Esophagus squamous epithelium (tissue), 5 donors: ENCODE data around the gene CAMK1G. TPM values are rescaled to one million over a fixed set of nuclear protein-coding genes. Genes with fewer than 3 reads are reported as not detected.

Experiments used
- DNase-seq: peaks from one replicate; lab custom pipeline; 2025; lab: John Stamatoyannopoulos, UW
- H3K27ac ChIP-seq, 4 donors: fragments of 200-600 bp; sonication (generic); one replicate each; pipeline ENCODE4 v1.5.1; 2016 to 2019; ENCODE audit warnings: mild to moderate bottlenecking in 1 of 4
- H3K27me3 ChIP-seq, 4 donors: fragments of 200-600 bp; sonication (generic); 1 replicate in 3 of 4; 2 replicates in 1 of 4; pipeline versions ENCODE4 v1.5.1 to v1.6.0; 2017 to 2021; ENCODE audit warnings: antibody characterized with exemption in 1 of 4
- H3K36me3 ChIP-seq, 3 donors: fragments of 200-600 bp; sonication (generic); one replicate each; pipeline ENCODE4 v1.5.1; 2016 to 2019
- H3K4me1 ChIP-seq, 3 donors: fragments of 200-600 bp; sonication (generic); one replicate each; pipeline ENCODE4 v1.5.1; 2017 to 2019
- H3K4me3 ChIP-seq, 4 donors: fragments of 200-600 bp; sonication (generic); 1 replicate in 3 of 4; 2 replicates in 1 of 4; pipeline ENCODE4 v1.5.1; 2016 to 2019; ENCODE audit warnings: mild to moderate bottlenecking in 2 of 4, moderate library complexity in 1 of 4
- H3K9me3 ChIP-seq, 3 donors: fragments of 200-600 bp; sonication (generic); one replicate each; pipeline ENCODE4 v1.5.1; 2016 to 2019
- CTCF ChIP-seq, 6 experiments: fragments of 450-650 bp in 4 of 6; fragments of 200-600 bp in 2 of 6; sonication (generic) in 2 of 6; IDR thresholded peaks; one replicate each; pipeline ENCODE4 v1.5.1; 2016 to 2019; ENCODE audit warnings: antibody characterized with exemption in 6 of 6, mild to moderate bottlenecking in 4 of 6, moderate library complexity in 4 of 6
- POLR2A ChIP-seq, 4 donors: fragments of 450-650 bp; IDR thresholded peaks; one replicate each; pipeline ENCODE4 v1.6.1; 2017; ENCODE audit warnings: antibody characterized with exemption in 4 of 4, mild to moderate bottlenecking in 4 of 4, moderate library complexity in 3 of 4
- WGBS, 2 donors: methylation state at CpG; one replicate each; pipeline ENCODE4 v1.1.5; 2018; 5-methylcytosine and 5-hydroxymethylcytosine counted together
- intact Hi-C: fragments of 100-400 bp; cut with DNase I; formaldehyde crosslinking; loops from one replicate; pipeline ENCODE4 v1.15.0; 2022
- total RNA-seq, 4 donors: library from RNA; depleted of rRNA; stranded (reverse); fragments of >200 nt; gene quantifications; one replicate each; pipeline ENCODE4 v1.1.0, GENCODE V29; 2016
- donor health status: DM: yes; HTN: yes; CAD: no.

The CAMK1G gene
- total RNA-seq, 4 donors from 2014 or later: 0.19 TPM; not detected in 3

GRCh38 chr1:209657918-209658317 is 74.4 kb downstream of the CAMK1G start:
- H3K36me3 ChIP-seq: no peaks in the 10 kb centered on the region
- peak overlapping the region in 3 of 4 donors; percentile 56 to 73 (median 67) for H3K27ac ChIP-seq
- no peak for DNase-seq
- H3K9me3 ChIP-seq: no peaks in the 10 kb centered on the region
- H3K27me3 ChIP-seq: peaks cover 0 to 42% (median 0%) of the 10 kb centered on the region in 4 donors
- H3K4me3 ChIP-seq: no peak overlapping the region
- peaks cover 13 to 77% (median 19%) of the 10 kb centered on the region in 3 donors for H3K4me1 ChIP-seq
- intact Hi-C loops: no loop called here
- TF ChIP-seq CTCF (IDR thresholded peaks at IDR 0.05): no peak
- TF ChIP-seq POLR2A (IDR thresholded peaks at IDR 0.05): no peak
- 28 to 37% methylated on average over 5 of the region's 5 CpGs for WGBS, 2 donors

- Histone ChIP-seq H3K4me3 (no peak overlapping the region), H3K36me3 (no peaks in the 10 kb centered on the region), H3K27ac (peak overlapping the region in 1 of 4 donors; percentile 25), H3K27me3 (peaks cover 0 to 34% (median 0%) of the 10 kb centered on the region in 4 donors), H3K9me3 (no peaks in the 10 kb centered on the region), H3K4me1 (peaks cover 6 to 57% (median 13%) of the 10 kb centered on the region in 3 donors)
- 15 to 38% methylated on average over 5 of the region's 5 CpGs for WGBS, 2 donors
- DNase-seq: no peak
- intact Hi-C loops: no loop called here
- TF ChIP-seq POLR2A (IDR thresholded peaks at IDR 0.05) (no peak), CTCF (IDR thresholded peaks at IDR 0.05) (no peak)
Measured at GRCh38 chr1:209659909-209660308, 76.4 kb downstream of the CAMK1G start.

- intact Hi-C loops: no loop called here
- TF ChIP-seq POLR2A (IDR thresholded peaks at IDR 0.05): no peak
- TF ChIP-seq CTCF (IDR thresholded peaks at IDR 0.05): no peak
- Histone ChIP-seq H3K27ac (no peak overlapping the region), H3K36me3 (no peaks in the 10 kb centered on the region), H3K4me1 (peaks cover 6 to 45% (median 13%) of the 10 kb centered on the region in 3 donors), H3K27me3 (peaks cover 0 to 29% (median 0%) of the 10 kb centered on the region in 4 donors), H3K9me3 (no peaks in the 10 kb centered on the region), H3K4me3 (no peak overlapping the region)
- WGBS, 2 donors: 12 to 36% methylated on average over 1 of the region's 1 CpG
- DNase-seq: no peak
Measured at GRCh38 chr1:209661071-209661470, 77.6 kb downstream of the CAMK1G start.

- TF ChIP-seq POLR2A (IDR thresholded peaks at IDR 0.05) (no peak), CTCF (IDR thresholded peaks at IDR 0.05) (no peak)
- WGBS, 2 donors: 83 to 91% methylated on average over 3 of the region's 3 CpGs
- peaks cover 0 to 16% (median 0%) of the 10 kb centered on the region in 4 donors for H3K27me3 ChIP-seq
- H3K4me3 ChIP-seq: no peak overlapping the region
- no peaks in the 10 kb centered on the region for H3K9me3 ChIP-seq
- H3K4me1 ChIP-seq: peaks cover 6 to 27% (median 6%) of the 10 kb centered on the region in 3 donors
- no peaks in the 10 kb centered on the region for H3K36me3 ChIP-seq
- intact Hi-C loops: no loop called here
- DNase-seq: no peak
- no peak overlapping the region for H3K27ac ChIP-seq
Measured at GRCh38 chr1:209662879-209663327, 79.4 kb downstream of the CAMK1G start.

Other genes with a start within 250 kb of the CAMK1G start
- 100 to 1,000 TPM in 3 of 4 donors, 10 to 100 TPM in 1; 65.4 to 121 (median 113) TPM for gene LAMB3, start 68.7 kb downstream of the CAMK1G start, total RNA-seq
- gene G0S2, start 91.7 kb downstream of the CAMK1G start, total RNA-seq: 10 to 100 TPM in 1 of 4 donors, 1 to 10 TPM in 3; 6.7 to 25.2 (median 7.1) TPM
- 1 to 10 TPM in 3 of 4 donors, not detected in 1; 1.5 to 5.9 (median 4.0) TPM for gene HSD11B1, start 121.1 kb downstream of the CAMK1G start, total RNA-seq
- gene TRAF3IP3, start 172.3 kb downstream of the CAMK1G start, total RNA-seq: 10 to 100 TPM in 1 of 4 donors, 1 to 10 TPM in 3; 1.2 to 10.3 (median 1.9) TPM
- gene C1orf74, start 200.8 kb downstream of the CAMK1G start, total RNA-seq: 1 to 10 TPM; 2.9 to 6.2 (median 4.1) TPM
- gene IRF6, start 222.4 kb downstream of the CAMK1G start, total RNA-seq: 100 to 1,000 TPM in 2 of 4 donors, 10 to 100 TPM in 2; 94.8 to 110 (median 98.6) TPM
- gene UTP25, start 244.3 kb downstream of the CAMK1G start, total RNA-seq: 10 to 100 TPM in 1 of 4 donors, 1 to 10 TPM in 3; 3.9 to 13.5 (median 7.8) TPM